Astrocyte of the spinal cord (primary cell): Measurements from ENCODE around the gene NAA25.

ENCODE experiments used
- DNase-seq: peaks from one replicate; pipeline ENCODE4 v3.0.0; 2011; ENCODE audit warnings: low read depth, low spot score
- H3K4me3 ChIP-seq: 2 replicates; pipeline ENCODE4 v1.5.1; 2011; ENCODE audit warnings: low read depth, mild to moderate bottlenecking, low read length, moderate library complexity
- in situ Hi-C: cut with HindIII; loops from 2 replicates; pipeline ENCODE4 v1.10.0; 2017; ENCODE audit warnings: low sequenced_read_pairs
- TF ChIP-seq, protein P1 (sequence below): IDR thresholded peaks from 2 replicates; pipeline ENCODE4 v1.5.1; 2012; ENCODE audit warnings: low read depth, mild to moderate bottlenecking, low read length, inconsistent platforms

NAA25 gene

DNA sequence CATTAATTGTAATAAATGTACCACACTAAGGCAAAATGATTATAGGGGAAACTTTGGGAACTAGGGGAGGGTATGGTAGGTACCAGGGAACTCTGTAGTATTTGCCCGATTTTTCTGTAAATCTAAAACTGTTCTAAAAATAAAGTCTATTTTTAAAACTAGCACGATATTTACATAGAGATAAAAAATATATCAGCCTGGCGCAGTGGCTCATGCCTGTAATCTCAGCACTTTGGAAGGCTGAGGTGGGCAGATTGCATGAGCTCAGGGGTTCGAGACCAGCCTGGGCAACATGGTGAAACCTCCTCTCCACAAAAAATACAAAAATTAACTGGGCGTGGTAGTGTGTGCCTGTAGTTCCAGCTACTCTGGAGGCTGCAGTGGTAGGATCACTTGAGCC is 128.0 kb downstream of the NAA25 start:
- TF ChIP-seq, protein P1, sequence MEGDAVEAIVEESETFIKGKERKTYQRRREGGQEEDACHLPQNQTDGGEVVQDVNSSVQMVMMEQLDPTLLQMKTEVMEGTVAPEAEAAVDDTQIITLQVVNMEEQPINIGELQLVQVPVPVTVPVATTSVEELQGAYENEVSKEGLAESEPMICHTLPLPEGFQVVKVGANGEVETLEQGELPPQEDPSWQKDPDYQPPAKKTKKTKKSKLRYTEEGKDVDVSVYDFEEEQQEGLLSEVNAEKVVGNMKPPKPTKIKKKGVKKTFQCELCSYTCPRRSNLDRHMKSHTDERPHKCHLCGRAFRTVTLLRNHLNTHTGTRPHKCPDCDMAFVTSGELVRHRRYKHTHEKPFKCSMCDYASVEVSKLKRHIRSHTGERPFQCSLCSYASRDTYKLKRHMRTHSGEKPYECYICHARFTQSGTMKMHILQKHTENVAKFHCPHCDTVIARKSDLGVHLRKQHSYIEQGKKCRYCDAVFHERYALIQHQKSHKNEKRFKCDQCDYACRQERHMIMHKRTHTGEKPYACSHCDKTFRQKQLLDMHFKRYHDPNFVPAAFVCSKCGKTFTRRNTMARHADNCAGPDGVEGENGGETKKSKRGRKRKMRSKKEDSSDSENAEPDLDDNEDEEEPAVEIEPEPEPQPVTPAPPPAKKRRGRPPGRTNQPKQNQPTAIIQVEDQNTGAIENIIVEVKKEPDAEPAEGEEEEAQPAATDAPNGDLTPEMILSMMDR, result no peak
- in situ Hi-C loops, result no loop called here
- DNase-seq, result no peak
- H3K4me3 ChIP-seq, result no peak overlapping the region

DNA sequence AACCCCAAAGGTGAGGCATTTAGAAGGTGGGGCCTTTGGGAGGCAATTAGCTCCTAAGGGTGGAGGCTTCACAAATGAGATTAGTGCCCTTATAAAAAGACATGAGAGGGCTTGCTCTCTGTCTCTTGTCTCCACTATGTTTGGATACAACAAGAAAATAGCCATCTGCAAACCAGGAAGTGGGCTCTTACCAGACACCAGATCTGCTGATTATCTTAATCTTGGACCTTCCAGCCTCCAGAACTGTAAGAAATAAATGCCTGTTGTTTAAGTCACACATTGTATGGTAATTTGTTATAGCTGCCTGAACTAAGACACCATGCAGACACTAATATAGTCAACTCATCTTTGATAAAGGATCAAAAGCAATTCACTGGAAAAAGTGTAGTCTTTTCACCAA is 130.0 kb downstream of the NAA25 start:
- no peak for DNase-seq
- in situ Hi-C loops, result no loop called here
- H3K4me3 ChIP-seq, result no peak overlapping the region
- TF ChIP-seq, protein P1, result no peak

DNA sequence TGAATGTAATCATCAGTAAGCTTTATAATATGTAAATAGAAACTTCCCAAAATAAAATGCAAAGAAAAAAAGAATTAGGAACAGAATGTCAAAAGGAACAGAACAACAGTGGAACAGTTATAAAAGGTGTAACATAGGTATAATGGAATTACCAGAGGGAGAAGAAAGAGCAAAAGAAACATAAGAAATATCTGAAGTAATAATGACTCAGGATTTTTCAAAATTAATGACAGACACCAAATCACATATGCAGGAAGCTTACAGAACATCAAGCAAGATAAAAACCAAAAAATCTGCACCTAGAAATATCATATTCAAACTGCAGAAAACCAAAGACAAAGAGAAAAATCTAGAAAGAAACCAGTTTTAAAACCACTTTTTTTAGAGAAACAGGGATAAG is 131.7 kb downstream of the NAA25 start:
- TF ChIP-seq, protein P1, result no peak
- H3K4me3 ChIP-seq, result no peak overlapping the region
- in situ Hi-C loops, result no loop called here
- no peak for DNase-seq
